Mammary epithelial cell (primary cell): ENCODE results near the gene CSNK1G1.

Source experiments
- EZH2 ChIP-seq: IDR thresholded peaks from 2 replicates; pipeline ENCODE4 v1.6.1; 2012; ENCODE audit warnings: low read length, inconsistent platforms, borderline replicate concordance
- TF ChIP-seq, protein P1 (sequence below), 2 donors: IDR thresholded peaks in 1 of 2; conservative IDR thresholded peaks in 1 of 2; 2 replicates each; pipeline ENCODE4 v1.5.1; 2011 to 2012; ENCODE audit warnings: inconsistent platforms in 2 of 2, low read length in 2 of 2, mild to moderate bottlenecking in 2 of 2, control low read depth in 1 of 2, low read depth in 1 of 2; ENCODE audit not compliant: insufficient read depth in 1 of 2; ENCODE audit errors: extremely low read depth in 1 of 2

- TF ChIP-seq, protein P1, sequence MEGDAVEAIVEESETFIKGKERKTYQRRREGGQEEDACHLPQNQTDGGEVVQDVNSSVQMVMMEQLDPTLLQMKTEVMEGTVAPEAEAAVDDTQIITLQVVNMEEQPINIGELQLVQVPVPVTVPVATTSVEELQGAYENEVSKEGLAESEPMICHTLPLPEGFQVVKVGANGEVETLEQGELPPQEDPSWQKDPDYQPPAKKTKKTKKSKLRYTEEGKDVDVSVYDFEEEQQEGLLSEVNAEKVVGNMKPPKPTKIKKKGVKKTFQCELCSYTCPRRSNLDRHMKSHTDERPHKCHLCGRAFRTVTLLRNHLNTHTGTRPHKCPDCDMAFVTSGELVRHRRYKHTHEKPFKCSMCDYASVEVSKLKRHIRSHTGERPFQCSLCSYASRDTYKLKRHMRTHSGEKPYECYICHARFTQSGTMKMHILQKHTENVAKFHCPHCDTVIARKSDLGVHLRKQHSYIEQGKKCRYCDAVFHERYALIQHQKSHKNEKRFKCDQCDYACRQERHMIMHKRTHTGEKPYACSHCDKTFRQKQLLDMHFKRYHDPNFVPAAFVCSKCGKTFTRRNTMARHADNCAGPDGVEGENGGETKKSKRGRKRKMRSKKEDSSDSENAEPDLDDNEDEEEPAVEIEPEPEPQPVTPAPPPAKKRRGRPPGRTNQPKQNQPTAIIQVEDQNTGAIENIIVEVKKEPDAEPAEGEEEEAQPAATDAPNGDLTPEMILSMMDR (conservative IDR thresholded peaks at IDR 0.05 in 1 of 2, IDR thresholded peaks at IDR 0.05 in 1 of 2; ENCODE audit: extremely low read depth in 1 of 2, insufficient read depth in 1 of 2, low read depth in 1 of 2, low read length in 2 of 2): peak in 1 of 2 donors; percentile 24
- no peak for TF ChIP-seq EZH2
Measured at GRCh38 chr15:64149424-64149823, 206.5 kb downstream of the CSNK1G1 start.
